PFSK-1 (cell line): Measurements from ENCODE around the gene CYP4V2.

Experiments used
- FOXP2 ChIP-seq: optimal IDR thresholded peaks from 2 replicates; pipeline ENCODE3; 2011; ENCODE audit warnings: borderline replicate concordance, control low read depth, inconsistent platforms; ENCODE audit not compliant: insufficient read depth; ENCODE audit errors: extremely low read length, extremely low read depth
- POLR2AphosphoS5 ChIP-seq: IDR thresholded peaks from 2 replicates; pipeline ENCODE4 v1.6.1; 2012; ENCODE audit warnings: low read depth, mild to moderate bottlenecking, control low read depth, low read length, moderate library complexity
- REST ChIP-seq, 2 experiments: IDR thresholded peaks; 2 replicates each; pipeline versions ENCODE4 v1.6.1 to v1.8.0; 2011 to 2012; ENCODE audit warnings: low read depth in 2 of 2, low read length in 2 of 2, control low read depth in 1 of 2, inconsistent platforms in 1 of 2, mild to moderate bottlenecking in 1 of 2, moderate library complexity in 1 of 2; ENCODE audit not compliant: insufficient read depth in 1 of 2
- SIN3A ChIP-seq: IDR thresholded peaks from 2 replicates; pipeline ENCODE4 v1.6.1; 2012; ENCODE audit warnings: mild to moderate bottlenecking, low read length, moderate library complexity, borderline replicate concordance; ENCODE audit not compliant: insufficient read depth
- TAF1 ChIP-seq: IDR thresholded peaks from 2 replicates; pipeline ENCODE4 v1.6.1; 2012; ENCODE audit warnings: low read length, control low read depth, borderline replicate concordance; ENCODE audit not compliant: insufficient read depth

The CYP4V2 gene

GRCh38 chr4:186227221-186227620 lies 35.9 kb downstream of the CYP4V2 start, which contains the start of gene KLKB1:
Gene KLKB1, plus strand, starts transcription at chr4:186227507. Its CDS starts 689 bp downstream, at chr4:186228196.
- TF ChIP-seq POLR2AphosphoS5, result no peak
- TF ChIP-seq SIN3A, result no peak
- TF ChIP-seq TAF1, result no peak
- no peak for TF ChIP-seq REST (IDR thresholded peaks at IDR 0.05; ENCODE audit: insufficient read depth in 1 of 2, low read depth in 2 of 2, low read length in 2 of 2)
- TF ChIP-seq FOXP2, result no peak

- TF ChIP-seq FOXP2, result no peak
- no peak for TF ChIP-seq POLR2AphosphoS5
- no peak for TF ChIP-seq SIN3A
- TF ChIP-seq TAF1, result no peak
- TF ChIP-seq REST (IDR thresholded peaks at IDR 0.05; ENCODE audit: insufficient read depth in 1 of 2, low read depth in 2 of 2, low read length in 2 of 2), result no peak
Observed at GRCh38 chr4:186227744-186228513, 36.6 kb downstream of the CYP4V2 start.

- TF ChIP-seq TAF1 (no peak), SIN3A (no peak), POLR2AphosphoS5 (no peak), FOXP2 (no peak), REST (IDR thresholded peaks at IDR 0.05; ENCODE audit: insufficient read depth in 1 of 2, low read depth in 2 of 2, low read length in 2 of 2) (no peak)
Observed at GRCh38 chr4:186228514-186228894, 37.1 kb downstream of the CYP4V2 start.

GRCh38 chr4:186234367-186234766 lies 43.0 kb downstream of the CYP4V2 start:
- no peak for TF ChIP-seq POLR2AphosphoS5
- no peak for TF ChIP-seq FOXP2
- no peak for TF ChIP-seq TAF1
- no peak for TF ChIP-seq REST (IDR thresholded peaks at IDR 0.05; ENCODE audit: insufficient read depth in 1 of 2, low read depth in 2 of 2, low read length in 2 of 2)
- TF ChIP-seq SIN3A, result no peak

GRCh38 chr4:186236126-186236525 lies 44.8 kb downstream of the CYP4V2 start:
- no peak for TF ChIP-seq SIN3A
- no peak for TF ChIP-seq REST (IDR thresholded peaks at IDR 0.05; ENCODE audit: insufficient read depth in 1 of 2, low read depth in 2 of 2, low read length in 2 of 2)
- no peak for TF ChIP-seq POLR2AphosphoS5
- no peak for TF ChIP-seq TAF1
- TF ChIP-seq FOXP2, result no peak
